ENCODE data around the gene AK4.
A peak's percentile ranks its signal among the peaks of the same experiment; 100 is the strongest.

The AK4 gene

GRCh38 chr1:65148548-65149350 lies 746 bp downstream of the AK4 start:
- Histone ChIP-seq H3K4me3 (IDR thresholded peaks at IDR 0.05; ENCODE audit: insufficient read depth, low read depth, low read length) (no peak overlapping the region), H4K20me1 (ENCODE audit: insufficient read depth) (no peaks in the 10 kb centered on the region), H3K27ac (no peak overlapping the region), H2AFZ (ENCODE audit: low read depth) (peak overlapping the region; percentile 99), H3K36me3 (ENCODE audit: insufficient read depth) (no peaks in the 10 kb centered on the region), H3K79me2 (ENCODE audit: insufficient read depth, low read depth) (no peaks in the 10 kb centered on the region), H3K9ac (peak overlapping the region; percentile 53; the same call in 1 of the 2 replicates), H3K4me1 (ENCODE audit: low read depth, poor library complexity, severe bottlenecking) (peaks cover 8% of the 10 kb centered on the region), H3K27me3 (ENCODE audit: insufficient read depth, low read depth) (no peaks in the 10 kb centered on the region; the same call in 1 of the 2 replicates), H3K4me2 (peak overlapping the region; percentile 78; the same call in 1 of the 2 replicates)
- no peak for TF ChIP-seq CTCF (conservative IDR thresholded peaks at IDR 0.05; ENCODE audit: low read depth, low read length)

GRCh38 chr1:65149351-65150107 lies 1.5 kb downstream of the AK4 start:
- Histone ChIP-seq H3K4me2 (no peak overlapping the region), H4K20me1 (ENCODE audit: insufficient read depth) (no peaks in the 10 kb centered on the region), H3K4me3 (IDR thresholded peaks at IDR 0.05; ENCODE audit: insufficient read depth, low read depth, low read length) (no peak overlapping the region), H2AFZ (ENCODE audit: low read depth) (no peak overlapping the region), H3K79me2 (ENCODE audit: insufficient read depth, low read depth) (no peaks in the 10 kb centered on the region), H3K36me3 (ENCODE audit: insufficient read depth) (no peaks in the 10 kb centered on the region), H3K27me3 (ENCODE audit: insufficient read depth, low read depth) (no peaks in the 10 kb centered on the region; the same call in 1 of the 2 replicates), H3K4me1 (ENCODE audit: low read depth, poor library complexity, severe bottlenecking) (peaks cover 8% of the 10 kb centered on the region), H3K9ac (no peak overlapping the region), H3K27ac (no peak overlapping the region)
- TF ChIP-seq CTCF (conservative IDR thresholded peaks at IDR 0.05; ENCODE audit: low read depth, low read length) = no peak

- H3K9ac ChIP-seq = no peak overlapping the region
- H3K4me3 ChIP-seq (IDR thresholded peaks at IDR 0.05; ENCODE audit: insufficient read depth, low read depth, low read length) = no peak overlapping the region
- H3K79me2 ChIP-seq (ENCODE audit: insufficient read depth, low read depth) = no peaks in the 10 kb centered on the region
- H3K4me1 ChIP-seq (ENCODE audit: low read depth, poor library complexity, severe bottlenecking) = peaks cover 8% of the 10 kb centered on the region
- no peak overlapping the region for H3K4me2 ChIP-seq
- no peak for TF ChIP-seq CTCF (conservative IDR thresholded peaks at IDR 0.05; ENCODE audit: low read depth, low read length)
- no peaks in the 10 kb centered on the region for H4K20me1 ChIP-seq (ENCODE audit: insufficient read depth)
- H3K27ac ChIP-seq = no peak overlapping the region
- H2AFZ ChIP-seq (ENCODE audit: low read depth) = no peak overlapping the region
- no peaks in the 10 kb centered on the region; the same call in 1 of the 2 replicates for H3K27me3 ChIP-seq (ENCODE audit: insufficient read depth, low read depth)
- H3K36me3 ChIP-seq (ENCODE audit: insufficient read depth) = no peaks in the 10 kb centered on the region
Observed at GRCh38 chr1:65150108-65150463, 2.1 kb downstream of the AK4 start.

- H2AFZ ChIP-seq (ENCODE audit: low read depth) = no peak overlapping the region
- H3K4me3 ChIP-seq (IDR thresholded peaks at IDR 0.05; ENCODE audit: insufficient read depth, low read depth, low read length) = no peak overlapping the region
- no peaks in the 10 kb centered on the region; the same call in 1 of the 2 replicates for H3K27me3 ChIP-seq (ENCODE audit: insufficient read depth, low read depth)
- no peak overlapping the region for H3K9ac ChIP-seq
- H3K4me2 ChIP-seq = no peak overlapping the region
- no peak for TF ChIP-seq CTCF (conservative IDR thresholded peaks at IDR 0.05; ENCODE audit: low read depth, low read length)
- H3K79me2 ChIP-seq (ENCODE audit: insufficient read depth, low read depth) = no peaks in the 10 kb centered on the region
- H4K20me1 ChIP-seq (ENCODE audit: insufficient read depth) = no peaks in the 10 kb centered on the region
- no peaks in the 10 kb centered on the region for H3K36me3 ChIP-seq (ENCODE audit: insufficient read depth)
- no peak overlapping the region for H3K27ac ChIP-seq
- H3K4me1 ChIP-seq (ENCODE audit: low read depth, poor library complexity, severe bottlenecking) = peaks cover 8% of the 10 kb centered on the region
Observed at GRCh38 chr1:65150583-65151263, 2.7 kb downstream of the AK4 start.
